AG09309 (cell line): Measurements from ENCODE around the gene OR6K2.

ENCODE experiments used
- DNase-seq: peaks from one replicate; pipeline ENCODE4 v3.0.0-alpha.2; 2010; ENCODE audit warnings: low read depth
- H3K4me3 ChIP-seq: 2 replicates; pipeline ENCODE4 v1.5.1; 2011; ENCODE audit warnings: mild to moderate bottlenecking, low read depth, low read length, moderate library complexity; ENCODE audit not compliant: control insufficient read depth
- TF ChIP-seq, protein P1 (sequence below): IDR thresholded peaks from 2 replicates; pipeline ENCODE4 v1.5.1; 2011; ENCODE audit warnings: mild to moderate bottlenecking, low read depth, low read length, inconsistent platforms; ENCODE audit not compliant: insufficient read depth, control insufficient read depth; ENCODE audit errors: missing control alignments

Gene OR6K2

GRCh38 chr1:158720620-158721019 lies 20.2 kb upstream of the OR6K2 start, which contains the start of gene OR6K3:
Gene OR6K3, minus strand, starts transcription at chr1:158720720. Its CDS starts 2,605 bp downstream, at chr1:158718115.
- DNase-seq: no peak
- no peak within 1 kb of the TSS for H3K4me3 ChIP-seq
- TF ChIP-seq, protein P1, sequence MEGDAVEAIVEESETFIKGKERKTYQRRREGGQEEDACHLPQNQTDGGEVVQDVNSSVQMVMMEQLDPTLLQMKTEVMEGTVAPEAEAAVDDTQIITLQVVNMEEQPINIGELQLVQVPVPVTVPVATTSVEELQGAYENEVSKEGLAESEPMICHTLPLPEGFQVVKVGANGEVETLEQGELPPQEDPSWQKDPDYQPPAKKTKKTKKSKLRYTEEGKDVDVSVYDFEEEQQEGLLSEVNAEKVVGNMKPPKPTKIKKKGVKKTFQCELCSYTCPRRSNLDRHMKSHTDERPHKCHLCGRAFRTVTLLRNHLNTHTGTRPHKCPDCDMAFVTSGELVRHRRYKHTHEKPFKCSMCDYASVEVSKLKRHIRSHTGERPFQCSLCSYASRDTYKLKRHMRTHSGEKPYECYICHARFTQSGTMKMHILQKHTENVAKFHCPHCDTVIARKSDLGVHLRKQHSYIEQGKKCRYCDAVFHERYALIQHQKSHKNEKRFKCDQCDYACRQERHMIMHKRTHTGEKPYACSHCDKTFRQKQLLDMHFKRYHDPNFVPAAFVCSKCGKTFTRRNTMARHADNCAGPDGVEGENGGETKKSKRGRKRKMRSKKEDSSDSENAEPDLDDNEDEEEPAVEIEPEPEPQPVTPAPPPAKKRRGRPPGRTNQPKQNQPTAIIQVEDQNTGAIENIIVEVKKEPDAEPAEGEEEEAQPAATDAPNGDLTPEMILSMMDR: no peak

DNA sequence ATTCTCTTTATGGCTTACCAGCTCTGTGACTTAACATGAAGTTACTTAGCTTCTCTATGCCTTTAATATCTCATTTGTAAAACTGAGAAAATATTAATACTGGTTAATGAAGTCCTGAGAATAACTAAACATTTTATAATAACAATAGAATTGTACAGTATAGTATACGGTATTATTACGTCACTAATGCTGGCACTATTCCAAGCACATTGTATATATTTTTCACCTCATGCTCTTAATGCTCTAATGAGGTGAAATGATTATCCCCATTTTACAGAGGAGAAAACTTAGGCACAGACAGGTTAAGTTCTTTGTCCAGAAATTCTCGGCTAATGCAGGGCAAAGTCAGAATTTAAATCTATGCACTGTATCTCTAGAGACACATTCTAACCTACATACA lies 19.2 kb upstream of the OR6K2 start:
- DNase-seq: no peak
- no peak overlapping the region for H3K4me3 ChIP-seq
- TF ChIP-seq, protein P1: no peak

DNA sequence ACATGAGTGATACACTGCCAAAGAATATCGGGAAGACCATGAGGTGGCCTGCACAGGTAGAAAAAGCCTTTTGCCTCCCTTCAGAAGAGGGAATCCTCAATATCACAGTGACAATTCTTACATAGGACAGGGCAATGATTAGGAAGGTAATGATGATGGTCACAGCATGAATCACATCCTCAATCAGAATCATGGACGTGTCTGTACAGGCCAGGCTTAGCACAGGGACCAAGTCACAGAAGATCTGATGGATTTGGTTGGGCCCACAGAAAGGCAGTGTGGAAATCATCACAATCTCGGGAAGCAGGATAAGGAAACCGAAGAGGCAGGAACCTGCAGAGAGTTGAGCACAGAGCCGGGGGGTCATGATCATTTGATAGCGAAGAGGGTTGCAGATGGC lies 16.9 kb upstream of the OR6K2 start:
- no peak overlapping the region for H3K4me3 ChIP-seq
- TF ChIP-seq, protein P1: no peak
- DNase-seq: no peak

DNA sequence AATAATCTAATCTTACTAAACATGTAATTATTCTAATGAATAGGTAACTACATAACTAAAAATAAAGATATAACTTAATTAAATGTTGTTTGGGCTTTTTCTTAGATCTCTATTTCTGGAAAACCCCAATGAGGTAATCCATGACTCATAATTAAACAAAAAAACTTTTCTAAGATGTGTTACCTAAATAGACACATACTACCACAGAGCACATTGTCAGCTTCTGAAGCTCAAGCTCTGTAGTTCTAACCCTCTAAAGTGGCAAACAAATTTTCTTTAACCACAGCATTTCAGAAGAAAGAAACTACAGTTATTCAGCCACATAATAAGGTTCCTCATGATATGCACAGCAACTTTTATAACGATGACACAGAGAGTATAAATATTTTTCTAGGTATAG lies 15.9 kb upstream of the OR6K2 start:
- no peak for DNase-seq
- H3K4me3 ChIP-seq: no peak overlapping the region
- TF ChIP-seq, protein P1: no peak

- no peak overlapping the region for H3K4me3 ChIP-seq
- DNase-seq: no peak
- TF ChIP-seq, protein P1: no peak
Observed at GRCh38 chr1:158714754-158715153, 14.3 kb upstream of the OR6K2 start.

DNA sequence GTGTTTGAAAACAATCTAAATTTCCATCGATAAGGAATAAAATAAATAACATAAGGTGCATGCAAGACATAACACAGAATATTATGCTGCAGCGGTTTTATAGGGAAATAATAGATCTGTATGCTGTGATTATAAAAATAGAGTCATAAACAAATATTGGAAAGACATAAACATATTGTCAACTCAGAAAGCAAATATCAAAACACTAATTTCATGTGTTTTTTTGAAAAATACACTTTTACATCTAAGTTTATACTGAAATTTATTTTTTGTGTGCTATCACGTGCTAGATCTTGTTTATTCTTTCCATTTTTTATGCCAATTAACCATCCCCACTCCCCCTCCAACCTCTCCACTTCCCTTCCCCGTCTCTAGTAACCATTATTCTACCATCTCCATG lies 10.6 kb upstream of the OR6K2 start:
- DNase-seq: no peak
- TF ChIP-seq, protein P1: no peak

DNA sequence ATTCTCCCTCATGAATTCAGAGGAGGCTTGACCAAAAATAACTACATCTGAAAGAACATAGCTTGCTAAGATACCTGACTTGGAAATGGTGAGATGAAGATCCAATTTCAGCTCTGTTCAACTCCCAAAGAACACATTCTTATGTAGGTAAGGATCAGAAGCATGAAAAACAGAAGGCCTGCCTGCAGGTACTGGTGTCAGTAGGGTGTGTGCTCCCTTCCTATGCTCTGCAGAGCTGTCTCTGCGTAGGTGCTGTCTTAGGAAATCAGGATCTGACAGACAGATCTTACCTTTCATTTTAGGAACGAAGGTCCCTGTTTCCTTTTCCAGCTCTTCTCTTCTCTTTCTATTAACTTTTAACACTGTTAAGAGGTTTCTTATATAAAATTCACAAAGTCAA lies 5.6 kb upstream of the OR6K2 start:
- no peak overlapping the region for H3K4me3 ChIP-seq
- no peak for DNase-seq
- TF ChIP-seq, protein P1: no peak

More for the DNA sequence above, 10.6 kb upstream of the OR6K2 start:
- H3K4me3 ChIP-seq: no peak overlapping the region
